Measurements from ENCODE around the gene RNLS. TPM values are rescaled to one million over a fixed set of nuclear protein-coding genes. Genes with fewer than 3 reads are reported as not detected.

Gene RNLS
- total and polyA plus RNA-seq, 2 donors from 2014 or later = 19.5 to 21.1 TPM

GRCh38 chr10:88336334-88336733, 246.8 kb downstream of the RNLS start:
- FAIRE-seq = no peak
- Histone ChIP-seq H3K27ac (ENCODE audit: low read depth in 2 of 2, low read length in 2 of 2) (no peak overlapping the region), H3K4me3 (ENCODE audit: low read length in 3 of 3) (no peak overlapping the region), H3K27me3 (ENCODE audit: control insufficient read depth, insufficient read depth, low read length) (no peaks in the 10 kb centered on the region), H3K4me1 (ENCODE audit: control insufficient read depth in 2 of 3, insufficient read depth in 2 of 3, low read depth in 1 of 3, low read length in 3 of 3) (no peaks in the 10 kb centered on the region), H3K9me3 (ENCODE audit: control insufficient read depth in 2 of 3, insufficient read depth in 1 of 3, low read length in 3 of 3) (no peaks in the 10 kb centered on the region), H3K9ac (ENCODE audit: low read length in 3 of 3) (no peak overlapping the region), H3K36me3 (ENCODE audit: control insufficient read depth in 2 of 3, insufficient read depth in 3 of 3, low read length in 3 of 3) (no peaks in the 10 kb centered on the region)
- no peak for DNase-seq
- intact Hi-C loops (cut with DNase I) = no loop called here
- no peak for TF ChIP-seq CTCF (IDR thresholded peaks at IDR 0.05; ENCODE audit: borderline replicate concordance, extremely low read depth, insufficient read depth)

- FAIRE-seq (no peak), DNase-seq (no peak)
- no peaks in the 10 kb centered on the region for H3K27me3 ChIP-seq (ENCODE audit: control insufficient read depth, insufficient read depth, low read length)
- H3K9ac ChIP-seq (ENCODE audit: low read length in 3 of 3) = no peak overlapping the region
- H3K27ac ChIP-seq (ENCODE audit: low read depth in 2 of 2, low read length in 2 of 2) = no peak overlapping the region
- no peak for TF ChIP-seq CTCF (IDR thresholded peaks at IDR 0.05; ENCODE audit: borderline replicate concordance, extremely low read depth, insufficient read depth)
- no peaks in the 10 kb centered on the region for H3K36me3 ChIP-seq (ENCODE audit: control insufficient read depth in 2 of 3, insufficient read depth in 3 of 3, low read length in 3 of 3)
- intact Hi-C loops (cut with DNase I) = no loop called here
- H3K4me1 ChIP-seq (ENCODE audit: control insufficient read depth in 2 of 3, insufficient read depth in 2 of 3, low read depth in 1 of 3, low read length in 3 of 3) = no peaks in the 10 kb centered on the region
- H3K9me3 ChIP-seq (ENCODE audit: control insufficient read depth in 2 of 3, insufficient read depth in 1 of 3, low read length in 3 of 3) = no peaks in the 10 kb centered on the region
- no peak overlapping the region for H3K4me3 ChIP-seq (ENCODE audit: low read length in 3 of 3)
Measured at GRCh38 chr10:88333248-88333630, 249.9 kb downstream of the RNLS start.

- Histone ChIP-seq H3K27ac (ENCODE audit: low read depth in 2 of 2, low read length in 2 of 2) (no peak overlapping the region), H3K4me3 (ENCODE audit: low read length in 3 of 3) (no peak overlapping the region), H3K4me1 (ENCODE audit: control insufficient read depth in 2 of 3, insufficient read depth in 2 of 3, low read depth in 1 of 3, low read length in 3 of 3) (no peaks in the 10 kb centered on the region), H3K9ac (ENCODE audit: low read length in 3 of 3) (no peak overlapping the region), H3K9me3 (ENCODE audit: control insufficient read depth in 2 of 3, insufficient read depth in 1 of 3, low read length in 3 of 3) (no peaks in the 10 kb centered on the region), H3K36me3 (ENCODE audit: control insufficient read depth in 2 of 3, insufficient read depth in 3 of 3, low read length in 3 of 3) (no peaks in the 10 kb centered on the region), H3K27me3 (ENCODE audit: control insufficient read depth, insufficient read depth, low read length) (no peaks in the 10 kb centered on the region)
- intact Hi-C loops (cut with DNase I) = no loop called here
- no peak for DNase-seq
- no peak for TF ChIP-seq CTCF (IDR thresholded peaks at IDR 0.05; ENCODE audit: borderline replicate concordance, extremely low read depth, insufficient read depth)
- no peak for FAIRE-seq
Measured at GRCh38 chr10:88332503-88333247, 250.4 kb downstream of the RNLS start.

- no peak overlapping the region for H3K9ac ChIP-seq (ENCODE audit: low read length in 3 of 3)
- intact Hi-C loops (cut with DNase I) = no loop called here
- no peaks in the 10 kb centered on the region for H3K9me3 ChIP-seq (ENCODE audit: control insufficient read depth in 2 of 3, insufficient read depth in 1 of 3, low read length in 3 of 3)
- H3K27me3 ChIP-seq (ENCODE audit: control insufficient read depth, insufficient read depth, low read length) = no peaks in the 10 kb centered on the region
- no peak overlapping the region for H3K4me3 ChIP-seq (ENCODE audit: low read length in 3 of 3)
- H3K27ac ChIP-seq (ENCODE audit: low read depth in 2 of 2, low read length in 2 of 2) = no peak overlapping the region
- DNase-seq (no peak), FAIRE-seq (no peak)
- no peak for TF ChIP-seq CTCF (IDR thresholded peaks at IDR 0.05; ENCODE audit: borderline replicate concordance, extremely low read depth, insufficient read depth)
- no peaks in the 10 kb centered on the region for H3K36me3 ChIP-seq (ENCODE audit: control insufficient read depth in 2 of 3, insufficient read depth in 3 of 3, low read length in 3 of 3)
- no peaks in the 10 kb centered on the region for H3K4me1 ChIP-seq (ENCODE audit: control insufficient read depth in 2 of 3, insufficient read depth in 2 of 3, low read depth in 1 of 3, low read length in 3 of 3)
Measured at GRCh38 chr10:88330174-88330573, 252.9 kb downstream of the RNLS start.
